Measurements from ENCODE around the gene ARHGAP4. TPM values are rescaled to one million over a fixed set of nuclear protein-coding genes. Genes with fewer than 3 reads are reported as not detected.
A peak's percentile ranks its signal among the peaks of the same experiment; 100 is the strongest.

Gene ARHGAP4
- polyA plus RNA-seq (ENCODE audit: insufficient read length in 3 of 3) = 10 to 100 TPM; 21.5 to 43.5 (median 32.8) TPM
- long read RNA-seq, donor 1 = 0 reads
- long read RNA-seq, donor 2, partial matches to known transcripts = 0 of 1 reads
- long read RNA-seq, donor 2, other reads (novel, unspliced or antisense) = 0 of 1 reads
- long read RNA-seq, donor 3, partial matches to known transcripts = 0 of 2 reads
- long read RNA-seq, donor 3, other reads (novel, unspliced or antisense) = 0 of 2 reads
- long read RNA-seq, donor 4, partial matches to known transcripts = 13 of 17 reads
- long read RNA-seq, donor 4, other reads (novel, unspliced or antisense) = 0 of 17 reads
- long read RNA-seq, donor 5, partial matches to known transcripts = 5 of 7 reads
- long read RNA-seq, donor 5, other reads (novel, unspliced or antisense) = 0 of 7 reads
- long read RNA-seq, donor 6, partial matches to known transcripts = 18 of 18 reads
- long read RNA-seq, donor 6, other reads (novel, unspliced or antisense) = 0 of 18 reads
- long read RNA-seq, donor 7 = 0 reads
- long read RNA-seq, donor 8, partial matches to known transcripts = 14 of 15 reads
- long read RNA-seq, donor 8, other reads (novel, unspliced or antisense) = 0 of 15 reads
- long read RNA-seq, donor 9 = 0 reads
- long read RNA-seq, donor 10, partial matches to known transcripts = 0 of 2 reads
- long read RNA-seq, donor 10, other reads (novel, unspliced or antisense) = 0 of 2 reads
- long read RNA-seq, donor 11, partial matches to known transcripts = 0 of 1 reads
- long read RNA-seq, donor 11, other reads (novel, unspliced or antisense) = 0 of 1 reads
- long read RNA-seq, donor 12, partial matches to known transcripts = 0 of 1 reads
- long read RNA-seq, donor 12, other reads (novel, unspliced or antisense) = 0 of 1 reads
- long read RNA-seq, donor 13, partial matches to known transcripts = 0 of 5 reads
- long read RNA-seq, donor 13, other reads (novel, unspliced or antisense) = 0 of 5 reads
- long read RNA-seq, donor 14, partial matches to known transcripts = 0 of 2 reads
- long read RNA-seq, donor 14, other reads (novel, unspliced or antisense) = 0 of 2 reads
- long read RNA-seq, donor 15, partial matches to known transcripts = 6 of 8 reads
- long read RNA-seq, donor 15, other reads (novel, unspliced or antisense) = 0 of 8 reads
- long read RNA-seq, donor 16, transcript ARHGAP4-201 (22 exons, 3,235 nt) = major isoform, 5 of 42 reads
- long read RNA-seq, donor 16, partial matches to known transcripts = 32 of 42 reads
- long read RNA-seq, donor 16, other reads (novel, unspliced or antisense) = 0 of 42 reads

DNA sequence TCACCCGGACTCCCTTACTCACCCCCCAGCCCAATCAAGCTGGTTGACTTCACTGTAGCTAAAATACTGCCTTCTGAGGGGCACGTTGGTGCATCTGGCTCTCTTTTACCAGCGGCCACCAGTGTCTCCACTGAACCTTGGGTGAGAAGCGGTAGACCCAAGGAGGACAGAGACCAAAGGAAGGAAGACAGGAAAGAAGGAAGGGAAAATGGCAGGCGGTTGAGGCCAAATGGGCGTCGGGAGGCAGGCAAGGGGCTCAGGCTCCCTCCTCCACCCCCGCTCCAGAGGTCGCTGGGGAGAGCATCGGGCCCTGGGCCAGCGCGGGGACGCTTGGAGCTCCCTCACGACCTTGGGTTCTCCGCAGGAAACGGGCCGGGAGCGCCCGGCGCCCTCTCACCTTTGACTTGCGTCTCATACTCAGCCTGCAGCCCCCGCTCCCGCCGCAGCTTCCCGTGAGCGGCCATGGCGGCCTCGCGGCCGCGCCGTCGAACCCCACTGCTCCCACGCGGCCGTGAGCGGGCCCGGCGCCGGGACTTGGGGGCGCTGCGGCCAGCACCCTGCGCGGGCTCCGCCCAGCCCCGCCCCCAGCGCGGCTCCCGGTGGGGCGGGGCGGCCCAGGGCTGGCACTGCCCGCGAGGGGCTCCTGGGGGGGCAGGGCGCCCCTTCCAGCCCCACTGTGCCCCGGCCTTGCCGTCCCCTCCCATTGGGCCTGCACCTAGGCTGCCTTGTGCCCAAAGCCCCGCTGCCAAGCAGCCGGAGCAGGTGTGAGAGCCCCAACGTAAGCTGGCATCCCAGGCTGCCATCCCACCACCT lies at the start of gene ARHGAP4:
ARHGAP4 (minus strand) TSS at position 526 of the 813 bp plus-strand sequence; CDS start at position 464, 62 bp downstream.
- no peak for DNase-seq (ENCODE audit: extremely low read depth in 1 of 11, low read depth in 9 of 11, low spot score in 4 of 11)

DNA sequence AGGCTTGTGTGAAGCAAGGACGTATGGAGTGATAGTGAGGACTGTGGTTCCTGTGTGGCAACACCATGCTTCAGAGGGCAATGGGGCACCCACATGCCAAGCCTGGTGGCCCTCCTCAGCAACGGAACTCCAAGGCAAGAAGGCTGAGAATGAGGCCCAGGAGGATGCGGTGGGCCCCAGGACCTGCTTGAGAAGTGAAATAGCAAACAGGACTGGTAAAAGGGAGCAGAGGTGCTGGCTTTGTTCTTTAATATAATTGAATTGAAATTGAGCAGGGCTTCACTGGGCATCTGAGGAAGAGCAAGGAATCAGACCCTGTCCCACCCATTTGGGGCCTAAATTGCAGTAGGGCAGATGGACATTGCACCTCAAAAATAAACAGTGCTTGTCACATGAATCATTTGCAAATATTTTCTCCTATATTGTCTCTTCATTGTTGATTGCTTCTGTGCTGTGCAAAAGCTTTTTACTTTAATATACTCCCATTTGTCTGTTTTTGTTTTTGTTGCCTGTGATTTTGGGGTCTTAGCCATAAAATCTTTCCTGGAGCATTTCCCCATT lies 48.7 kb upstream of the ARHGAP4 start:
- DNase-seq (ENCODE audit: extremely low read depth in 1 of 11, low read depth in 9 of 11, low spot score in 4 of 11) = no peak

DNA sequence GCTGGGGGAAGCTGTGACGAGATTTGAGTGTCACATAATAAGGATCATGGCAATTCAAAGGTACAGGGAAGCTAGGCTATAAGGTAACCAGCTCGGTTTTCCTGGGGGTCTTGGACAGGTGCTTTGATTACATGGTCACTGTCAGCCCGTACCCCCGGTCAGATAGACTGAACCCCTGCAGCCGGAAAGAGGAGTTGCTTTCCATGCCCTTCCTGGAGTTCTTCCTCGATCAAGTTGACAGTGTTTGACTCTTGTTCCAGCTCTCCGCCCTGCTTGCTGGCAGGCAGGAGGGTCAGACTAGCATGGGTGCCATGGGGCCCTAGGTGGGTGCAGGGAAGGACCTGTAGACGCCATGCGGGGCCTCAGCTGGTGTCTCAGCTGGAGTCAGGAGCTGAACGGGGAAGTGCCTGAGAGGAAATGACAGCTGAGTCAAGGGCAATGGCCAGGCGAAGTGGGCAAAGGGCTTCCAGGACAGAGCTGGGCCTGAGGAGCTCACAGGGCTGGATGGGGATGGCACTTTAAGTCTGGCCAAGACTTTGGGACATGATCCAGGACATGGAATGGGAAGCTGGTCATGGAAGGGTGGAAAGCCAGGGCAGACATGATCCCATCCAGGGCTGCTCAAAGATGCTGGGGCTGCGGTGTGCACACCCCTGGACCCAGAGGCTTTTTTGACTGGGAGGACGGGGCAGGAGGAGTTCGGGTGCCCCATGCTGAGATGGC lies 48.1 kb upstream of the ARHGAP4 start:
- DNase-seq (ENCODE audit: extremely low read depth in 1 of 11, low read depth in 9 of 11, low spot score in 4 of 11) = no peak

DNA sequence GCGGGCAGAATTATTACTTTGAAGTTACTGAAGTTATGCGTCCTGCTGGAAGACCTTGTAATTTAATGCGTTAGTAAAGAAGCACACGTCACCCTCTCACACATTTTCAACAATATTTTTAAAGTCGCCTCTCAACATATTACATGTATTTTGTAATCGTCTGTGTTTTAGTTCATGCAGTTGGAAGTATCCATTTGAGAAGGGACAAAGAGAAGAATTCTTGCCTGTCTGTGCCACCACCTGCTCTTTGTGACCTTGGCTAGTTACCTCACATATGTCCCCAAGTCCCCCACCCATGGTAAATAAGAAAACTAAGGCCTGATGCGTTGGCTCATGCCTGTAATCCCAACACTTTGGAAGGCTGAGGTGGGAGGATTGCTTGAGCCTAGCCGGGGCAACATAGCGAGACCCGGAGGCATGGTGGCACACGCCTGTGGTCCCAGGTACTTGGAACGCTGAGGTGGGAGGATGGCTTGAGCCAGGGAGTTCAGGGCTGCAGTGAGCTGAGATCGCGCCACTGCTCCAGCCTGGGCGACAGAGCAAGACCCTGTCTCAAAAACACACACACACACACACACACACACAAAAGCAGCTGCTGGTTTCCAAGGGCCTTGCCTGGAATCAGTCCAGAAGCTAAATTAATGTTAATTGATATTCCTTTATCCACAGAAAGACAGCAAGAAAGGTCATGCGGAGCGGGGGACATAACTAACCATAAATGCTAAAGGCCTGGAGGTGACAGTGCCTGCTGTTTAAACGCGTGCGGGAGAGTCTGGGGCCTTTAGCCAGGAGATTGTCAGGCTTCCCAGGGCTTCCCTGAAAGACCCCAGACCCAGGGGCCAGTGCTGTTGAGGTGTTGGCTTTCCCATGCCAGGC lies 47.3 kb upstream of the ARHGAP4 start:
- no peak for DNase-seq (ENCODE audit: extremely low read depth in 1 of 11, low read depth in 9 of 11, low spot score in 4 of 11)

DNA sequence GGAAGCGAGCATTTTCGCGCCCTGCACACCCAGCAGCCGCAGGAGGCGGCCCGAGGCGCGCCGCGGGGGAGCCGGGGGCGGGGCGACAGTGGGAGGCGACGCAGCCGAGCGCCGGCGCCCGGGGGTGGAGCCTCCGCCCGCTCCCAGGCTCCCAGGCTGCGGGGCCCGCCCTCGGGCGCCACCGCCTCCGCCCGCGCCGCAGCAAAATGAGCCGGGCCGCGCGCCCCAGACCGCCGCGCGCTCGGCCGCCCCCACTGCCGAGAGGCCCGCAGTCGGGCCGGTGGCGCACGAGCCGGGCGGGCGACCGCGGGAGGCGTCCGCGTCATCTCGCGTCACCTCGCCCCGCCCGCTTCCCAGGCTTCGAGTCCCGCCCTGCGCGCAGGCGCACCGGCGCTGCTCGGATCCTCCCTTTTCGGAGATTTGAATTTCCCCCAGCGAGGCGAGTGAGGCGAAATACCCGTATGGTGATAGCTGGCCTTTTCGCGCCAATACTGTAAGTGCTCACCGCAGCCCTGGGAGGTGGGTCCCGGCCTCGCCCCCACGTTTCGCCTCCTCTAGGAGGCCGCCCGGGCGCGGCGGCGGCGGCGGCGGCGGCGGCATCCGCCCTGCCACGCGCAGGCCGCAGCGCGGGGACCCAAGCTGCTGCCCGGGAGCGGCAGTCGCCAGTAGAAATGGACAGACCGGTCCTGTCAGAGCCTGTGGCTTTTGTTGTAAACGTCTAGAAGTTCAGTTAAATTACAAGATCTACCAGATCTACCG lies 46.5 kb upstream of the ARHGAP4 start, which contains the start of gene TMEM187:
TMEM187 (plus strand) TSS at position 387 of the 759 bp plus-strand sequence. CDS start 9,309 bp downstream, outside the sequence.
- peak in 10 of 11 donors; percentile 50 to 85 (median 78) for DNase-seq (ENCODE audit: extremely low read depth in 1 of 11, low read depth in 9 of 11, low spot score in 4 of 11)

DNA sequence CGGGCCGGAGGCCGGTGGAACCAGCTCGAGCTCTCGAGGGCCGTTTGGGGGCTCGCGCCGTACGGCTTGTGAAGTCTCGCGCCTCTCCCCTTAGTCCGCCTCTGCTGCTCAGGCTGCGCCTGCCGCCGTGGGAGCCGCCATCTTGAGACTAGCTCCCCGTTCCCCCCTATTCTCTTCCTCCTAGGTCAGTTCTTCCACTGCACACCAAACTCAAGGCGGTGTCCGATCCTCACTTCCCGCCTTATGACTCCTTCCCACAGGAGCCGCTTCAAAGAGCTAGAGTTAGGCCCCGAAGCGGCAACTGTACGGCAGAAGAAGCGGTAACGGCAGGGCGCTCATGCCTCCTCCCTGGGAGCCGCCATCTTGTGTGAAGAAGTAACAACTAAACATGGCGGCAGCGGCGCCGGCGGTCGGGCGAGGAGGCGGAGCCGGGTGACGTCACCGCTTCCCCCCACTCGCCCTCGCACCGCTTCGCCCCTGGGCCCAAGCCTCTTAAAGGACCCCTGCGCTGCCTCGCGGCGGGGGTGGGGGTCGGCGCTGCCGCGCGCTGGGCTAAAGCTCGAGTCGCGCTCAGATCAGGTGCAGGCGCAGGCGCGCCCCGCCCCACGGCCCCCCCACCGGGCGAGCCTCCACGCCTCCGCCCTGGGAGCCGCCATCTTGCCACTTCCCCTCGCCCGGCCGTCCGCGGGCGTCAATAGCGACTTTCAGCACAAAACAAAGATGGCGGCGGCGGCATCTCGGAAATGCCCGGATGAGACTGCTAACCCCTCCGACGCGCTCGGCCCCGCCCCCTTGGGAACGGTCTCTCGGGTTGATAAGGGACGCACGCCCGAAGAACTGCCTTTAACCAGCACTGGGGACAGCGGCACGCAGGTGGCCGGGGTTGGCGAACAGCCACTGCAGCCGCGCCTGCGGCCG lies 45.6 kb upstream of the ARHGAP4 start, which contains the start of gene HCFC1:
HCFC1 (minus strand) TSS at position 369 of the 918 bp plus-strand sequence. CDS start 978 bp downstream, outside the sequence.
- peak in 9 of 11 donors; percentile 66 to 93 (median 89) for DNase-seq (ENCODE audit: extremely low read depth in 1 of 11, low read depth in 9 of 11, low spot score in 4 of 11)

DNA sequence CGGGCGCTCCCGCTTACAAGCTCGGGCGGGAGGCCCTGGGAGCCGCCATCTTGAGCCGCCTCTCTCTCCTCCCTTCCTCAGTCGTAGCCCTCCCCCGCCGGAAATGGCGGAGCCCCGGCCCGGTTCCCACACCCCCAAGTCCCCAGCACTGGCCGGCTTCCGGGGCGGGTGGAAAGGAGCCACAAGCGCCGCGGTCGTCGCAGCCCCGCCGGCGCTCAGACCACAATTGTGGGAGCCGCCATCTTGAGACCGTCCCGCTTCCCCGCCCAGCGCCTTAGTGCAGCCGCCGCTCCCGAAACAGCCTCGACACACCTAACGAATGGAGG lies 45.0 kb upstream of the ARHGAP4 start:
- peak in 5 of 11 donors; percentile 80 to 88 (median 83) for DNase-seq (ENCODE audit: extremely low read depth in 1 of 11, low read depth in 9 of 11, low spot score in 4 of 11)

DNA sequence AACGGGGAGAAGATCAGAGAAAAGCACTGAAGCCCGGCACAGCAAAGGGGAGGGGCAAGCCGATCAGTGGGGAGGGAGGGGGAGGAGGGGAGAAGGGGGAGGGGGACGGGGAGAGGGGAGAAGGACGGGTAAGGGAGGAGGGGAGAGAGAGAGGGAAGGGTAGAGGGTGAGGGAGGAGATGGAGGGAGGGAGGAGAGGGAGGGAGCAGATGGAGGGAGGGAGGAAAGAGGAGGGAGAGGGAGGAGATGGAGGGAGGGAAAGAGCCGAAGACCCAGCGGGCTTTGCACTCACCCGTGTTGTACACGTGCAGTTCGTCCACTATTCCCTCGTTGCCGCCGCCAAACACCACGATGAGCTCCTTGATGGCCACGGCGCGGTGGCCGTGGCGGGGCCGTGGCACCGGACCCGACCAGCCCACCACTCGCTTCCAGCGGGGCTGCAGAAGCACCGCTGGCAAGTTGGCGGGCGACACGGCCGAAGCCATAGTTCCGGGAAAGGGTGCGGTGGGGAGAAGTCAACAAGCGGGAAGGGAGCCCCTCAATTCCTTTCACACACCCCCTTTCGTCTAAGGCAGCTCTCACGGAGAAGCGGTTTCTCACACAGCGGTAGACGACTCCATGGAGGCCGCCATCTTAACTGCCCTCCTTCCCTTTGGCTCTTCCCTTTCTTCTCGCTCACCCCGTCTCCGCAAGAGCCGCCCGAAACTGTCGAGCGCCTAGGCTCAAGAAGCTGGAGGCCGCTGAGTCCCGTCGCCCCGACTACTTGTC lies 44.5 kb upstream of the ARHGAP4 start:
- peak in 1 of 11 donors; percentile 57 for DNase-seq (ENCODE audit: extremely low read depth in 1 of 11, low read depth in 9 of 11, low spot score in 4 of 11)

DNA sequence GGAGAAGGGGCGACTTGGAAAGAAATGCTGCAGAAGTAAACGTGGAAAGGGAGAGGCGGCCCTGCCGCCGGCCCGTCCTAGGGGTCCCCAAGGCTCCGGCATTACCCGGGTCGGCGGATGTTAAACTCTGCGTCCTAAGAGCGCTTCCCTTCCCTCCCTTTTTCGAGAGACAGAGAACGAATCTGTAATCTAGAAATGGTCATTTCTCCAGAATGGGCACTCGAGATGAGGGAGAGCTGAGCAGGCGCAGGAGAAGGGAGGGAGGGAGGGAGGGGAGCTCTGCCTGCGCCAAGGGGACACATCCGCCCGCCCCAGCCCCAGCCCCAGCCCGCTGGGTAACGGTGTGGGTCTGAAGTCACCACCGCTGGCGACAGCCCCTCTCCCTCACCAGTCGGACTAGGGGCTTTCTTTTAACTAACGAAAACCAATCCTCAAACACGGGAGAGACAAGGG lies 43.9 kb upstream of the ARHGAP4 start:
- DNase-seq (ENCODE audit: extremely low read depth in 1 of 11, low read depth in 9 of 11, low spot score in 4 of 11) = no peak

DNA sequence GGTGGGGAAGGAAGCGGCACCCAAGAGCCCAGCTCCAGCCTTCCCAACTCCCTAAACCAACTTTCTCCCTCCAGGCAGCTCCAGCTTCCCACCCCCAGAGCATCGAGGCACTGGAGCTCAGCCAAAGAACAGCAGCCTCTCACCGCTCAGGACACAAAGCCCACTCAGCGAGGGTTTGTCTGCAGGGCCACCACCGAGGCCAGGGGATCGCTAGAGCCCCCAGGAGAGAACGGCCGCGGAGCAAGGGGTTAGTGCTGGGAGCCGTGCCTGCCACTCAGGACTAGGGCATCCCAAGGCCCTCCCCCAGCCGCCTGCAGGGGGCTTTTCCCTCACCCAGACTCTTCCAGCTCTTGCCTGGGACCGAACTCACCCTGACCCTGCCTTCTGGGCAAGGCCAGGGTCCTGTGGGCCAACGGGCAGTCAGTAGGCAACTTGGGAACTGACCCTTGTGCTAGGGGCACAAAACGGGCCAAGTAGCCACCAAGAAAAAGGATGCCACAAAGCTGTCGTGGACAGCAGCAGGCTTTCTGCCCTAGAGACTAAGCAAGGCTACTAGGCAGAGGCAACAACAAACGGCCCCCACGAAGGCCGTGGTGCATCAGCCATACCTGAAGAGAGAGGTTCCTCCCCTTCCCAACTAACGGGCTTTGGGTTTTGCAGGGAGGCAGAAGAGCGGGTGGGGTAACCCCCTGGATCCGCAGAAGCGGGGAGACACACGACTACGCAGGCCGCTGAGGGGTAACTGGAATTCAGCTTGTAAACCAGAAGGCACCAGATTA lies 43.2 kb upstream of the ARHGAP4 start:
- no peak for DNase-seq (ENCODE audit: extremely low read depth in 1 of 11, low read depth in 9 of 11, low spot score in 4 of 11)

DNA sequence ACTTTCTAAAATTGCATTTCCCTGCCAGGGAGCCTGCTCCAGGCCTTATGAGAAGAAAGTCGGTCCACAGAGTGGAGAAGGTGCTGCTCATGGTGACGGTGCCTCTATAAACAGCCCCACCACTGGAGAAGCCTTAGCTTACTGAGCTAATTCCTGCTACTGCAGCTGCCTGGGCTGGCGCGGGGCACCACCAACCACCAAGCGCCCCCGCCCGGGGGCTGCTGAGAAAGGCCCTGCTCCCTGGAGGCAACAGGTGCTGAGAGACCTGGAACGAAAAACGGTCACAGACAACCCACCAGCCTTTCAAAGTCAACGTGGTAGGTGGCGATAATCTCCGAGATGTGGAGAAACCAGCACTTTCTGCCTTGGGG lies 42.7 kb upstream of the ARHGAP4 start:
- DNase-seq (ENCODE audit: extremely low read depth in 1 of 11, low read depth in 9 of 11, low spot score in 4 of 11) = no peak

DNA sequence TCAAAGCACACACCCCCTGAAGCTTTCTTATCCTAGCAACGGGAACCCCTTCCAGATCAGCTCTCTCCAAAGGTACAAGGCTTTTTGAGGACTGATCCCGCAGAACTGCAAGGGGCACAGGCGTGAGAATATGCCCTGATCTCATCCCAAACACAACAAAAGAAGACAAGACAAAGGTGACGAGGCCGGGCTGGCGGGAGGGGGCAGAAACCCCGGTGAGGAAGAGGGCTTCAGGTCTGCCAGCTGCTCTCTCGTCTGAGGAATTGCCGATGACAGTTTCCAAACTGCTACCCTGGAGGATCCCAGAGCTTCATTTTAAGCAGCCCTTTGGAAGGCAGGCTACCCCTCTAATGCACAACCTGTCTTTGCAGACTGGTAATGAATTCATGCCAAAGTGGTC lies 42.2 kb upstream of the ARHGAP4 start:
- DNase-seq (ENCODE audit: extremely low read depth in 1 of 11, low read depth in 9 of 11, low spot score in 4 of 11) = no peak

DNA sequence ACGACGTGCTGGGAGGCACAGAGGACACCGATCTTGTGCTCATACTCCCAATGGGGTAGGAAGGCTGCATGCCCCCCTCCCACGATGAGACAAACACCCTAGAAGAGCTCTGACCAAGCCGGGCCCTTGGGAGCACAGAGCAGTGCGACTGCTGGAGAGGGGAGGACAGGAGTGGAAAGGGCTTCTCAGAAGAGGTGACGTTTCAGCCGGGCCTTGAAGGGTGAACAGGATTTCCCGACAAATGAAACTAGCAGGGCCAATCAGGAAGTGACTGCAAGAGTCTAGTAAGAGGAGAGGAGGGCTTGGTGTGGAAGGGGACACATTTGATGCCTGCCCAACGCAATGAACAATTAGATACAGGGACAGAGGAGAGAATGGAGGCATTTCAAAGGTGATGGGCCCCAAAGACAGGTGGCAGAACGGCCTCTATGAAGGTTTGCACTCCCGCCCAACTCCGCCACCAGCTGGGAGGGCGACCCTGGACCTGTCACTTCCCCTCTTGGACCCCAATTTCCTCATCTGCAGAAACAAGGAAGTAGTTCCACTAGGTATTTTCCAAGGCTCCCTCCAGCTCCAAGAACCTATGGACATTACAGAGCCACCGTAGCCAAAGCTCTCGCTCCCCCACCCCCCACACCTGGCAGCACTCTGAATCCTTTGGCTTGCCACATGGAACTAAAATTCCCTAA lies 41.6 kb upstream of the ARHGAP4 start:
- no peak for DNase-seq (ENCODE audit: extremely low read depth in 1 of 11, low read depth in 9 of 11, low spot score in 4 of 11)
